PC-3 (cell line): ENCODE results near the gene NRARP. TPM values are rescaled to one million over a fixed set of nuclear protein-coding genes. Genes with fewer than 3 reads are reported as not detected.

Experiments
- ATAC-seq: fragments of 200-7000 bp; cut with Tn5 transposase; 2 replicates; pipeline ENCODE4 v1.9.1; 2020; ENCODE audit warnings: mild to moderate bottlenecking, moderate library complexity
- BruUV-seq: library from RNA; stranded (reverse); fragments of 400-500 nt; replicated peaks from 2 replicates; lab custom pipeline; 2021; lab: Mats Ljungman, UMichigan
- CTCF ChIA-PET: fragments of 300-600 bp; sonication (Branson Sonifier 250); formaldehyde crosslinking; loops from one replicate; lab custom pipeline; 2022; ENCODE audit warnings: antibody characterized with exemption; lab: Charles Lee
- POLR2A ChIA-PET: fragments of 300-600 bp; sonication (Branson Sonifier 250); formaldehyde crosslinking; loops from one replicate; lab custom pipeline; 2022; ENCODE audit warnings: antibody characterized with exemption; ENCODE audit not compliant: unreplicated experiment; lab: Charles Lee
- DNase-seq: peaks from one replicate; pipeline ENCODE4 v3.0.0-alpha.2; 2015
- H2AFZ ChIP-seq: fragments of 300-600 bp; sonication (generic); 2 replicates; pipeline ENCODE4 v1.6.0; 2016; ENCODE audit warnings: antibody characterized with exemption, low read length
- H3F3A ChIP-seq: fragments of 300-600 bp; sonication (generic); one replicate; pipeline ENCODE4 v1.6.0; 2017; ENCODE audit warnings: antibody characterized with exemption, low read length, control low read depth, mild to moderate bottlenecking; ENCODE audit not compliant: unreplicated experiment
- H3K27ac ChIP-seq: fragments of 300-600 bp; sonication (generic); 2 replicates; pipeline ENCODE4 v1.5.1; 2016; ENCODE audit warnings: mild to moderate bottlenecking, low read length
- H3K27me3 ChIP-seq: fragments of 300-600 bp; sonication (generic); 2 replicates; pipeline ENCODE4 v1.6.1; 2016; ENCODE audit warnings: low read length, mixed read lengths
- H3K36me3 ChIP-seq: fragments of 300-600 bp; sonication (generic); 2 replicates; pipeline ENCODE4 v1.6.1; 2016; ENCODE audit warnings: low read depth, mixed run types, low read length, mixed read lengths
- H3K4me1 ChIP-seq: fragments of 300-600 bp; sonication (generic); 2 replicates; pipeline ENCODE4 v1.5.1; 2016; ENCODE audit warnings: low read length; ENCODE audit not compliant: insufficient read depth
- H3K4me2 ChIP-seq: fragments of 300-600 bp; sonication (generic); 2 replicates; pipeline ENCODE4 v1.6.0; 2016; ENCODE audit warnings: low read length
- H3K4me3 ChIP-seq: fragments of 300-600 bp; sonication (generic); 2 replicates; pipeline ENCODE4 v1.5.1; 2016; ENCODE audit warnings: mild to moderate bottlenecking, low read length, mixed read lengths
- H3K79me2 ChIP-seq: fragments of 300-600 bp; sonication (generic); 2 replicates; pipeline ENCODE4 v1.6.1; 2017; ENCODE audit warnings: low read length, mixed read lengths
- H3K9ac ChIP-seq: fragments of 300-600 bp; sonication (generic); 2 replicates; pipeline ENCODE4 v1.6.0; 2016; ENCODE audit warnings: mild to moderate bottlenecking, low read length
- H3K9me2 ChIP-seq: fragments of 300-600 bp; sonication (generic); replicated peaks from 2 replicates; pipeline ENCODE4 v1.6.1; 2016; ENCODE audit warnings: mixed run types, low read length, mixed read lengths
- H3K9me3 ChIP-seq: fragments of 300-600 bp; sonication (generic); 2 replicates; pipeline ENCODE4 v1.6.1; 2016; ENCODE audit warnings: low read length, mixed read lengths
- H4K20me1 ChIP-seq: fragments of 300-600 bp; sonication (generic); 2 replicates; pipeline ENCODE4 v1.6.1; 2016; ENCODE audit warnings: low read length, mixed read lengths
- EZH2 ChIP-seq: fragments of 300-600 bp; sonication (generic); IDR thresholded peaks from one replicate; pipeline ENCODE4 v1.6.1; 2017; ENCODE audit warnings: antibody characterized with exemption, mild to moderate bottlenecking, low read length; ENCODE audit not compliant: unreplicated experiment
- EZH2phosphoT487 ChIP-seq: fragments of 300-600 bp; sonication (generic); IDR thresholded peaks from 2 replicates; pipeline ENCODE4 v1.6.1; 2018; ENCODE audit warnings: mild to moderate bottlenecking, antibody characterized with exemption, low read length, borderline replicate concordance
- intact Hi-C: fragments of 100-400 bp; cut with micrococcal nuclease; formaldehyde crosslinking; loops from 2 replicates; pipeline ENCODE4 v1.9.0; 2023
- total RNA-seq: library from RNA; depleted of rRNA; stranded (reverse); fragments of >200 nt; gene quantifications from 2 replicates; pipeline ENCODE4 v1.2.3, GENCODE V29; 2014
- TF ChIP-seq, protein P1 (sequence below): fragments of 300-600 bp; sonication (generic); conservative IDR thresholded peaks from 2 replicates; pipeline ENCODE4 v1.5.1; 2017; ENCODE audit warnings: antibody characterized with exemption, low read depth, mild to moderate bottlenecking, low read length

Gene NRARP
- total RNA-seq, 1 experiment from 2014 or later: 36.8 TPM

- DNase-seq (no peak), ATAC-seq (no peak)
- H3K4me1 ChIP-seq: peaks cover 5% of the 10 kb centered on the region; the same call in 1 of the 2 replicates
- H3K27me3 ChIP-seq: no peaks in the 10 kb centered on the region
- H3K9ac ChIP-seq: no peak overlapping the region
- no peaks in the 10 kb centered on the region for H3F3A ChIP-seq
- no peak overlapping the region for H2AFZ ChIP-seq
- TF ChIP-seq, protein P1, sequence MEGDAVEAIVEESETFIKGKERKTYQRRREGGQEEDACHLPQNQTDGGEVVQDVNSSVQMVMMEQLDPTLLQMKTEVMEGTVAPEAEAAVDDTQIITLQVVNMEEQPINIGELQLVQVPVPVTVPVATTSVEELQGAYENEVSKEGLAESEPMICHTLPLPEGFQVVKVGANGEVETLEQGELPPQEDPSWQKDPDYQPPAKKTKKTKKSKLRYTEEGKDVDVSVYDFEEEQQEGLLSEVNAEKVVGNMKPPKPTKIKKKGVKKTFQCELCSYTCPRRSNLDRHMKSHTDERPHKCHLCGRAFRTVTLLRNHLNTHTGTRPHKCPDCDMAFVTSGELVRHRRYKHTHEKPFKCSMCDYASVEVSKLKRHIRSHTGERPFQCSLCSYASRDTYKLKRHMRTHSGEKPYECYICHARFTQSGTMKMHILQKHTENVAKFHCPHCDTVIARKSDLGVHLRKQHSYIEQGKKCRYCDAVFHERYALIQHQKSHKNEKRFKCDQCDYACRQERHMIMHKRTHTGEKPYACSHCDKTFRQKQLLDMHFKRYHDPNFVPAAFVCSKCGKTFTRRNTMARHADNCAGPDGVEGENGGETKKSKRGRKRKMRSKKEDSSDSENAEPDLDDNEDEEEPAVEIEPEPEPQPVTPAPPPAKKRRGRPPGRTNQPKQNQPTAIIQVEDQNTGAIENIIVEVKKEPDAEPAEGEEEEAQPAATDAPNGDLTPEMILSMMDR: no peak
- TF ChIP-seq EZH2phosphoT487 (no peak), EZH2 (no peak)
- H3K36me3 ChIP-seq: no peaks in the 10 kb centered on the region
- H3K79me2 ChIP-seq: peaks cover 15% of the 10 kb centered on the region
- no peak overlapping the region for H3K4me2 ChIP-seq
- intact Hi-C loops: no loop called here
- H4K20me1 ChIP-seq: peaks cover 10% of the 10 kb centered on the region
- no peaks in the 10 kb centered on the region for H3K9me2 ChIP-seq
- ChIA-PET CTCF (no interaction called here), POLR2A (no interaction called here)
- BruUV-seq: no TSS peak
- H3K4me3 ChIP-seq: no peak overlapping the region
- no peak overlapping the region for H3K27ac ChIP-seq
- no peaks in the 10 kb centered on the region for H3K9me3 ChIP-seq
Measured at GRCh38 chr9:137303893-137304382, 1.9 kb upstream of the NRARP start.

- Histone ChIP-seq H3K79me2 (peaks cover 15% of the 10 kb centered on the region), H4K20me1 (peaks cover 10% of the 10 kb centered on the region), H3K4me1 (peaks cover 5% of the 10 kb centered on the region; the same call in 1 of the 2 replicates), H3K9me2 (no peaks in the 10 kb centered on the region), H3K9ac (peak overlapping the region; percentile 67; the same call in 1 of the 2 replicates), H3K27me3 (no peaks in the 10 kb centered on the region), H3K4me3 (peak overlapping the region; percentile 58; the same call in 1 of the 2 replicates), H2AFZ (no peak overlapping the region), H3K4me2 (peak overlapping the region; percentile 80), H3F3A (no peaks in the 10 kb centered on the region), H3K36me3 (no peaks in the 10 kb centered on the region), H3K27ac (peak overlapping the region; percentile 13; the same call in 1 of the 2 replicates), H3K9me3 (no peaks in the 10 kb centered on the region)
- POLR2A ChIA-PET: interaction anchor here (0.6 kb wide), 1 partner anchor 8 kb away, joined by 3 read pairs; no protein-coding TSS in a partner anchor
- ATAC-seq (no peak), DNase-seq (no peak)
- BruUV-seq: no TSS peak
- CTCF ChIA-PET: no interaction called here
- TF ChIP-seq EZH2phosphoT487 (no peak), EZH2 (no peak)
- TF ChIP-seq, protein P1: no peak
- intact Hi-C loops: no loop called here
Measured at GRCh38 chr9:137303151-137303892, 1.3 kb upstream of the NRARP start.
